Breast epithelium (tissue), 3 donors: Measurements from ENCODE around the gene STON2.

ENCODE experiments used
- CTCF ChIP-seq, 3 donors: fragments of 450-650 bp; IDR thresholded peaks; one replicate each; pipeline ENCODE4 v1.5.1; 2016 to 2017; ENCODE audit warnings: antibody characterized with exemption in 3 of 3, mild to moderate bottlenecking in 3 of 3, moderate library complexity in 3 of 3
- POLR2AphosphoS5 ChIP-seq, 3 donors: sonication (generic); formaldehyde crosslinking; IDR thresholded peaks; one replicate each; pipeline ENCODE4 v1.6.1; 2017; ENCODE audit warnings: antibody characterized with exemption in 3 of 3

GRCh38 chr14:81392052-81392451 is 8.1 kb downstream of the STON2 start:
- TF ChIP-seq CTCF (IDR thresholded peaks at IDR 0.05) = no peak
- TF ChIP-seq POLR2AphosphoS5 (IDR thresholded peaks at IDR 0.05) = no peak
